Neural cell (in vitro differentiated cells): ENCODE measurements around the gene CNIH1. TPM values are rescaled to one million over a fixed set of nuclear protein-coding genes. Genes with fewer than 3 reads are reported as not detected.
"Not testable (repeated sequence)": the region's sequence is repeated elsewhere in the genome, so short reads cannot be mapped to it uniquely, and the experiment has no call there.

Experiments used
- H2AFZ ChIP-seq: fragments of 200-600, 300-800 bp; sonication (generic), shearing (Covaris generic); 2 replicates; pipeline ENCODE4 v1.6.0; 2014; ENCODE audit warnings: low read depth, mild to moderate bottlenecking, antibody characterized with exemption, low read length, moderate library complexity
- H3F3A ChIP-seq: fragments of 200-600 bp; shearing (Covaris generic); 2 replicates; pipeline ENCODE4 v1.6.1; 2016; ENCODE audit warnings: mild to moderate bottlenecking, moderate library complexity, mixed read lengths, antibody characterized with exemption, low read length; ENCODE audit not compliant: insufficient read depth, poor library complexity, severe bottlenecking
- H3K27ac ChIP-seq: fragments of 200-600, 300-800 bp; sonication (generic), shearing (Covaris generic); 2 replicates; pipeline ENCODE4 v1.5.1; 2014; ENCODE audit warnings: mild to moderate bottlenecking, low read length, moderate library complexity
- H3K27me3 ChIP-seq: fragments of 300-800, 200-600 bp; sonication (generic), shearing (Covaris generic); 2 replicates; pipeline ENCODE4 v1.6.0; 2014; ENCODE audit warnings: mild to moderate bottlenecking, low read depth, low read length, moderate library complexity; ENCODE audit not compliant: insufficient read depth
- H3K36me3 ChIP-seq: fragments of 300-800, 200-600 bp; sonication (generic), shearing (Covaris generic); 2 replicates; pipeline ENCODE4 v1.5.1; 2014; ENCODE audit warnings: mild to moderate bottlenecking, antibody characterized with exemption, low read length, moderate library complexity; ENCODE audit not compliant: insufficient read depth
- H3K4me2 ChIP-seq: fragments of 300-800, 200-600 bp; sonication (generic), shearing (Covaris generic); 2 replicates; pipeline ENCODE4 v1.6.0; 2014; ENCODE audit warnings: mild to moderate bottlenecking, low read length
- H3K4me3 ChIP-seq: fragments of 300-800, 200-600 bp; sonication (generic), shearing (Covaris generic); 2 replicates; pipeline ENCODE4 v1.5.1; 2014; ENCODE audit warnings: mild to moderate bottlenecking, low read length, moderate library complexity
- H3K79me2 ChIP-seq: fragments of 200-600 bp; shearing (Covaris generic); replicated peaks from 2 replicates; pipeline ENCODE4 v1.6.0; 2014; ENCODE audit warnings: mild to moderate bottlenecking, low read length, moderate library complexity; ENCODE audit not compliant: insufficient read depth
- H3K9ac ChIP-seq: fragments of 300-800, 200-600 bp; sonication (generic), shearing (Covaris generic); 2 replicates; pipeline ENCODE4 v1.6.1; 2016; ENCODE audit warnings: mild to moderate bottlenecking, low read length, mixed read lengths
- H3K9me2 ChIP-seq: fragments of 200-600 bp; shearing (Covaris generic); 2 replicates; pipeline ENCODE4 v1.6.1; 2016; ENCODE audit warnings: mild to moderate bottlenecking, low read length, mixed read lengths; ENCODE audit not compliant: insufficient read depth
- H3K9me3 ChIP-seq: fragments of 200-600, 300-800 bp; sonication (generic), shearing (Covaris generic); 2 replicates; pipeline ENCODE4 v1.6.1; 2016; ENCODE audit warnings: mild to moderate bottlenecking, mixed run types, low read length, moderate library complexity, mixed read lengths
- H4K20me1 ChIP-seq: fragments of 200-600 bp; shearing (Covaris generic); 2 replicates; pipeline ENCODE4 v1.6.1; 2016; ENCODE audit warnings: mild to moderate bottlenecking, mixed run types; ENCODE audit not compliant: insufficient read depth
- CTCF ChIP-seq: fragments of 450-650 bp; IDR thresholded peaks from 2 replicates; pipeline ENCODE4 v1.5.1; 2014; ENCODE audit warnings: antibody characterized with exemption, mild to moderate bottlenecking, moderate library complexity; ENCODE audit not compliant: poor library complexity, severe bottlenecking
- EP300 ChIP-seq: fragments of 450-650 bp; conservative IDR thresholded peaks from 2 replicates; pipeline ENCODE4 v1.6.1; 2014; ENCODE audit warnings: antibody characterized with exemption, mild to moderate bottlenecking, moderate library complexity; ENCODE audit not compliant: poor library complexity, severe bottlenecking
- EZH2 ChIP-seq: fragments of 200-600, 300-800 bp; shearing (Covaris generic), sonication (generic); IDR thresholded peaks from 2 replicates; pipeline ENCODE4 v1.6.1; 2014; ENCODE audit warnings: antibody characterized with exemption, low read length, borderline replicate concordance, mild to moderate bottlenecking; ENCODE audit not compliant: insufficient read depth, poor library complexity, severe bottlenecking
- MXI1 ChIP-seq: fragments of 450-650 bp; conservative IDR thresholded peaks from 2 replicates; pipeline ENCODE4 v1.6.1; 2014; ENCODE audit warnings: antibody characterized with exemption, mild to moderate bottlenecking; ENCODE audit not compliant: poor library complexity, severe bottlenecking
- POLR2AphosphoS5 ChIP-seq: IDR thresholded peaks from 2 replicates; pipeline ENCODE4 v1.6.1; 2012
- REST ChIP-seq: IDR thresholded peaks from 2 replicates; pipeline ENCODE4 v1.6.1; 2012; ENCODE audit warnings: borderline replicate concordance
- SMC3 ChIP-seq: fragments of 450-650 bp; conservative IDR thresholded peaks from 2 replicates; pipeline ENCODE4 v1.6.1; 2014; ENCODE audit warnings: antibody characterized with exemption, mild to moderate bottlenecking, moderate library complexity; ENCODE audit not compliant: poor library complexity
- polyA plus RNA-seq: library from polyadenylated mRNA; depleted of rRNA; stranded (reverse); fragments of >200 nt; gene quantifications from 2 replicates; pipeline ENCODE4 v1.2.3, GENCODE V29; 2014

The CNIH1 gene
- polyA plus RNA-seq, 1 donor from 2014 or later, result 125 TPM

- H3F3A ChIP-seq, result no peaks in the 10 kb centered on the region
- no peak for TF ChIP-seq EZH2
- TF ChIP-seq REST, result no peak
- H3K4me3 ChIP-seq, result no peak overlapping the region
- H3K9ac ChIP-seq, result no peak overlapping the region
- no peaks in the 10 kb centered on the region for H3K9me2 ChIP-seq
- H4K20me1 ChIP-seq, result no peaks in the 10 kb centered on the region
- no peak overlapping the region for H3K4me2 ChIP-seq
- no peaks in the 10 kb centered on the region for H3K79me2 ChIP-seq
- no peak overlapping the region for H2AFZ ChIP-seq
- H3K27ac ChIP-seq, result no peak overlapping the region
- no peaks in the 10 kb centered on the region for H3K27me3 ChIP-seq
- H3K36me3 ChIP-seq, result no peaks in the 10 kb centered on the region
- H3K9me3 ChIP-seq, result no peaks in the 10 kb centered on the region
These were observed 57.3 kb downstream of the CNIH1 start for GRCh38 chr14:54383835-54384234.

- H4K20me1 ChIP-seq, result no peaks in the 10 kb centered on the region
- no peaks in the 10 kb centered on the region for H3K79me2 ChIP-seq
- H3K27me3 ChIP-seq, result no peaks in the 10 kb centered on the region
- H3K4me2 ChIP-seq, result no peak overlapping the region
- no peaks in the 10 kb centered on the region for H3K36me3 ChIP-seq
- H3K9me3 ChIP-seq, result no peaks in the 10 kb centered on the region
- H3K9me2 ChIP-seq, result no peaks in the 10 kb centered on the region
- H3K4me3 ChIP-seq, result no peak overlapping the region
- no peak overlapping the region for H3K27ac ChIP-seq
- no peak overlapping the region for H2AFZ ChIP-seq
- no peak overlapping the region for H3K9ac ChIP-seq
- no peak for TF ChIP-seq POLR2AphosphoS5
- TF ChIP-seq EP300, result no peak
- TF ChIP-seq EZH2, result no peak
- TF ChIP-seq MXI1, result no peak
- TF ChIP-seq SMC3, result no peak
- TF ChIP-seq CTCF, result no peak
- H3F3A ChIP-seq, result no peaks in the 10 kb centered on the region
These were observed 59.4 kb downstream of the CNIH1 start for GRCh38 chr14:54381821-54382220.

GRCh38 chr14:54380558-54380957, 60.6 kb downstream of the CNIH1 start:
- not testable (repeated sequence) for H3K27me3 ChIP-seq, H4K20me1 ChIP-seq, H3K27ac ChIP-seq, H3K79me2 ChIP-seq, H3K9me2 ChIP-seq, H3K4me3 ChIP-seq, H3K36me3 ChIP-seq, H3K9ac ChIP-seq, H2AFZ ChIP-seq, H3K9me3 ChIP-seq, H3K4me2 ChIP-seq, H3F3A ChIP-seq

- H3F3A ChIP-seq, H3K27ac ChIP-seq, H3K4me2 ChIP-seq, H4K20me1 ChIP-seq, H3K9me3 ChIP-seq, H3K4me3 ChIP-seq, H3K27me3 ChIP-seq, H2AFZ ChIP-seq, H3K9ac ChIP-seq, H3K36me3 ChIP-seq, H3K79me2 ChIP-seq, H3K9me2 ChIP-seq: not testable (repeated sequence)
These were observed 62.3 kb downstream of the CNIH1 start for GRCh38 chr14:54378893-54379292.
